MM.1S (cell line): ENCODE measurements around the gene LRFN2.

Experiments used
- EZH2 ChIP-seq: fragments of 300-600 bp; sonication (generic); optimal IDR thresholded peaks from 2 replicates; pipeline ENCODE3; 2017; ENCODE audit warnings: low read depth, mild to moderate bottlenecking, antibody characterized with exemption, low read length, mixed read lengths
- EZH2phosphoT487 ChIP-seq: fragments of 300-600 bp; sonication (generic); IDR thresholded peaks from 2 replicates; pipeline ENCODE4 v1.6.1; 2018; ENCODE audit warnings: antibody characterized with exemption, low read length
- TF ChIP-seq, protein P1 (sequence below): fragments of 300-600 bp; sonication (generic); IDR thresholded peaks from 2 replicates; pipeline ENCODE4 v1.5.1; 2016; ENCODE audit warnings: antibody characterized with exemption, low read length, mixed read lengths

DNA sequence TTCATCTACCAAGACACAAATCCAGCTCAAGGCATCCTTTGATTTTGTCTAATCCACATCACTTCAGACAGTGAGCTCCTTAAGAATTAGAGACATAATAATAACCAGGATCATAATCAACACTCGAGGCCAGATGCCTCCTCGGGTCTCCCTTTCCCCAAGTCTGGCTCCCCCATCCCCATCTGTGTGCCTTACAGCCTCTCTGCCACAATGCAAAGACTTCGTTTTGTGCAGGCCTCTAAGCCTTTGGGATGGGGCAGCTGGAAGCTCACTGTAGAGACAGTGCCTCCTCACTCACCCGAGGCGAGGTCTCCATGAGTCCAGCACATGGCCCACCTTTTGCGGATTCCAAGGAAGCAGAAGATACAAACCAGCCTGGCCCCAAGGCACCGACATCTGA, 30.3 kb downstream of the LRFN2 start:
- TF ChIP-seq, protein P1, sequence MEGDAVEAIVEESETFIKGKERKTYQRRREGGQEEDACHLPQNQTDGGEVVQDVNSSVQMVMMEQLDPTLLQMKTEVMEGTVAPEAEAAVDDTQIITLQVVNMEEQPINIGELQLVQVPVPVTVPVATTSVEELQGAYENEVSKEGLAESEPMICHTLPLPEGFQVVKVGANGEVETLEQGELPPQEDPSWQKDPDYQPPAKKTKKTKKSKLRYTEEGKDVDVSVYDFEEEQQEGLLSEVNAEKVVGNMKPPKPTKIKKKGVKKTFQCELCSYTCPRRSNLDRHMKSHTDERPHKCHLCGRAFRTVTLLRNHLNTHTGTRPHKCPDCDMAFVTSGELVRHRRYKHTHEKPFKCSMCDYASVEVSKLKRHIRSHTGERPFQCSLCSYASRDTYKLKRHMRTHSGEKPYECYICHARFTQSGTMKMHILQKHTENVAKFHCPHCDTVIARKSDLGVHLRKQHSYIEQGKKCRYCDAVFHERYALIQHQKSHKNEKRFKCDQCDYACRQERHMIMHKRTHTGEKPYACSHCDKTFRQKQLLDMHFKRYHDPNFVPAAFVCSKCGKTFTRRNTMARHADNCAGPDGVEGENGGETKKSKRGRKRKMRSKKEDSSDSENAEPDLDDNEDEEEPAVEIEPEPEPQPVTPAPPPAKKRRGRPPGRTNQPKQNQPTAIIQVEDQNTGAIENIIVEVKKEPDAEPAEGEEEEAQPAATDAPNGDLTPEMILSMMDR, result no peak
- TF ChIP-seq EZH2phosphoT487 (no peak), EZH2 (no peak)
